HuH-7 (cell line): ENCODE data around the gene CCNO.
A peak's percentile ranks its signal among the peaks of the same experiment; 100 is the strongest.

Experiments
- DNase-seq: peaks from one replicate; pipeline ENCODE4 v3.0.0; 2011; ENCODE audit warnings: low spot score

CCNO gene

DNA sequence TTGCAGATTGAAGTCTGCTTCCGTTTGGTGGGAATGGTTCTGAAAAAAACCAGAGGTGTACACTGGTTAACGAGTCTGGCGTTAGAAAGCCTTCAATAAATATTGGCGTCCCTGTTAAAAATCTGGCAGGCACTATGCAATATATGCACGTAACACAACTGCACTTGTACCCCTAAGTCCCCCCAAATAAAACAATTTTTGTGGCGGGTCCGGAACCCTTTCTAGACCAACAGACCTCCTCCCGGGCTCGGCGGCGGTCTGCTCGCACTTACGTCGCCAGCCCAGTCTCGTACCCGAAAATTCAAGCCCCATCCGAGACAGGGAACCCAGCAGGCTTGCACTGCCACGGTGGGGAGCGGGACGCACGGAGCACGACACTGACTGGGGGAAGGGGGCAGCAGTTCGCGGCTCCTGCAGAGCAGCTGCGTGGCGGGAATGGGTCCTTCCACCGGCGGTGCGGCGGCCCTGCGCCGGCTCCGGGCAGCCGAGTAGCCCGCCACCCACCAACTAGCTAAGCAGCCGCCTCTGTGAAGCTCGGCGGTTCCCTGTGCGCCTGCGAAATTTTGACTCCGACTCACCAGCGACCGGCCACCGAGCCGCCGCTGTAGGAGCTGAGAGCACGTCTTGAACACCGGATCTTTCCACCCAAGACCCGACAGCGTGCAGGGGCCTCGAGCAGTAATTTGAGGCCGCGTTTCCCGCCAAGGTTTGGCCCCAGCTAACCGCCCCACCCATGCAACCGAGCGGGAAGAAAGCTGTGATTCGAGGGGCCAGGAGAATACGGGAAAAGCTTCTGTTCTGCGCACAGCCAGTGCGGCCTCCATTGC, 10.2 kb downstream of the CCNO start:
- no peak for DNase-seq

DNA sequence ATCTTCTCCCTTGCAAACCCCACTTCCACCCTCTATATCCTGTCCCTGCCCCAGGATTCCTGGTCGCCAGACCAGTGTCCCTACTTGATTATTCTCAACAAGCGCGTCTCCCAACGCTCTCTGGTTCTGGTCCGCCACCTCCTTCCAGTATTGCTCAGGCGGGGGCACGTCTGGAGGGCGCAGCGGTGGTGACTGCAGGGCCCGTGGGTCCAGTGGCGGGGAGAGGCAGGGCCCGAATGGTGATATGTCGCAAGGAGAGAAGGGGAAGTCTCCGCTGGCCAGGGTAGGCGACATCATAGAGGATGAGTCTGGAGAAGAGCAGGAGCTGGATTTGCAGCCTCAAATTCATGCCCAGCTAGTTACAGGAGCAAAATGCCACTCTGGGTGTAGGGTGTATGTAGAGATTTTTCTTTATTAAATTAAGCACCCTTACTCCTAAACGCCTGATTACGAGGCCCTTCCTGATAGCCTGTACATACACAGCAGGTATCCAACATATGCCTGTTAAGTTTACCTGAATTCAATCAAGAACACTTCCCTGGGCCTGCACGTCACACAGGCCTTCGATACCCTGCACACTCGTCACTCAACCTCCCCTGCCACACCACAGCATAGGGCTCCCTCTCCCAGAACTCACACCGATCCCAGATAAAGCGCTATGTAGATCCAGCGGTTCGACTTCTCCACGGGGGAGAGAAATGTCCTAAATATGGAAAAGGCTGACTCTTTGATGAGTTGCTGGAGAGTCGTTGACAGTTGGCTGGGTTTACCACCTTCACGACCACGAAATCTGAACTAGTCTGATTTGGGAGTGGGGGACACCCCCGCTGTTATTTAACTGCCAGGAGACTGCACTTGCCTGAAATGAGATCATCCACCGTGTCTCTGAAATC, 11.1 kb downstream of the CCNO start:
- DNase-seq, result no peak

DNA sequence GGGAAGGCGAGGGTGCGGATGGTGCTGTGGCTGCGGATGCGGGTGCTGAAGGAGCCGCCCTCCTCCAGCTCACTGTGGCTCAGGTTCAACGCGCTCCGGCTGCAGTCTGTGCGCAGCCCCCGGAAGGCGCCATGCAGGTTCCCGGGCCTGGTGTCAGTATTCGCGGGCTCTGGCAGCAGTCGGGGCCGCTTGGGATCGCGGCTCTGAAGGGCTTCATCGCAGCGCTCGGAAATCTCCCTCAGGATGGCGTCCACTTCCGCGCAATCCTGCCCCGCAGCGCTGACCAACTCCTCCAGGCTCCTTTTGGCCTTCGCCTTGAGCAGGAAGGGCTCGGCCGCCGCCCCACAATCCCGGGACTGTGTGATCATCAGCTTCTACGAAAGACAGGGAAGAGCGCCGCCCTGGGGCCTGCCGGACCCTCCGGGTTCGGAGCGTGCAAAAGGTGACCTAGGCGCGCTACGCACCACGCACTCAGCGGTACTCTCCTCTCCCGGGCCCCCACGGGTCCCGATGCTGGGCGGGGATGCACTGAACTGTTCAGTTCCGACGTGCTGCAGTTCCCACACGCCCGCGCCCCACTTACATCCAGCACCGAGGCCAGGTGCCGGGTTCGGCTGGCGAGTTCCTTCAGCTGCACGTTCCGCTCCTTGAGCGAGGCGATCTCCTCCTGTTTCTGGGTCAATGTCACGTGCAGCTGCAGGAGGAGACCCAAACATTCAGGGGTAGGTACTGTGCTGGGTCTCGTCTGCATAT, 12.8 kb downstream of the CCNO start:
- peak; percentile 76 for DNase-seq

DNA sequence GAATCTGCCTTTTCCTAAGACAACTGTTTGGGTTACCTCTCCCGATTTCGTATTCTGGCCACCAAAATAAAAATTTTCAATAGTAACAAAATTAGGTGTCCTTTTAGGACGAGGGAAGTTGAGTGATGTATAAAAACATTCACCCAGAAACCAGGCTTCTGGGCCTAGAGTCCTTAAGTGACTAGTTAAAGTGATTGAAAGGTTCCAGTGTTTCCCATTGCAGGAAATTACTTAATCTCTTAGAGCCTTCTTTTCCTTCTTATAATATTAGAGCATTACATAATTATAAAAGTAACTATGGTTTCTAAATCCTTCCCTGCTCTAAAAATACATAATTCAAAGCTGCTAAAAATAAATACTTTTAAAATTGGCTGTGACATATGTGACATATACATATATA, 13.6 kb downstream of the CCNO start:
- no peak for DNase-seq

- no peak for DNase-seq
Measured at GRCh38 chr5:55218967-55219366, 14.4 kb downstream of the CCNO start.

GRCh38 chr5:55211184-55211874, 22.1 kb downstream of the CCNO start:
- DNase-seq, result no peak

DNA sequence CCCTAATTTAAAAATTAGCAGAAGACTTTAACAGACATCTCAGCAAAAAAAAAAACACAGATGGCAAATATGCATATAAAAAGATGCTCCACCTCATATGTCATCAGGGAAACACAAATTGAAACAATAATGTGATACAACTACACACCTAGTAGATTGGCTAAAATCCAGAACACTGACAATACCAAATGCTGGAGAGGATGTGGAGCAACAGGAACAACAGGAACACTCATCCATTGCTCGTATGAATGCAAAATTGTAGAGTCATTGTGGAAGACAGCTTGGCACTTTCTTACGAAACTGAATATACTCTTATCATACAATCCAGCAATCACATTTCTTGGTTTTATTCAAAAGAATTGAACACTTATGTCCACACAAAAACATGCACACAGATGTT, 28.4 kb downstream of the CCNO start:
- no peak for DNase-seq

- DNase-seq, result no peak
Measured at GRCh38 chr5:55191165-55191564, 42.2 kb downstream of the CCNO start.

DNA sequence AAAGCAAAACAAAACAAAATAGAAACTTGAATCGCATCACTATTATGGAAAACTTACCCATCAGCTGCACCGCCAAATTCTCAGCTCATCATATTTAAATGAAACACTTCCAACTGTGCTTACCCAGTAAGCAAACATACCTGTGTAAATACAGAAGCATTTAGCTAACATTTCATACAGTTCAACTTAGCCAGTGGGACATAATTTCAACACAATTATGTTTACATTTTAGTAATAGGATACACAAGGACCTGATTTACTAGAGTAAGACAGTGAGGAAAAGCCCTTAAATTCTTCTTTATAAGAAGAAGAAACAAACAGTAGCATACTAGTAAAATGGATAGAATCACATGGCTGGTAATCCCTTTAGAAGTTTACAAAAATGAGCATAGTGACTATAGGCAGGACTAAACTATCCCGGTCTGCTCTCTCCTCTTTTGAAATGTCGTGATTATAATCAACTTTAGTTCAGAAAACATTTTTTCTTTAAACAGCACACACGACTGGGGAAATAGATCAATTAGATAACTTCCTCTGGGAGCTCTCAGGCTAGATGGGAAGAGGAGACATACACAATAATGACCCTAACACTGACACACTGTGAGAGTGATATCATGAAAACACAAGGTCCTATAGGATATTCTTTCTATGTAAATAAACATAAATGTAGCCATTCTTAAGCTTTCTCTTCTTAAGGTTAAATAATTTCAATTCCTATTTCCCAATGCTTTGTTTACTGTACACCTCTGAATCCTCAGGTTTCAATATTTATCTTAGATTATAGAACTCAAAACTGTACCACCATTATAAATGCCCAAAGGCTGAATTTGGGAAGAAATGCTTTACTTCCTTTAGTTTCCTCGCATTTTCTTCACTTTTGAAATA, 44.5 kb downstream of the CCNO start:
- DNase-seq, result peak; percentile 36

DNA sequence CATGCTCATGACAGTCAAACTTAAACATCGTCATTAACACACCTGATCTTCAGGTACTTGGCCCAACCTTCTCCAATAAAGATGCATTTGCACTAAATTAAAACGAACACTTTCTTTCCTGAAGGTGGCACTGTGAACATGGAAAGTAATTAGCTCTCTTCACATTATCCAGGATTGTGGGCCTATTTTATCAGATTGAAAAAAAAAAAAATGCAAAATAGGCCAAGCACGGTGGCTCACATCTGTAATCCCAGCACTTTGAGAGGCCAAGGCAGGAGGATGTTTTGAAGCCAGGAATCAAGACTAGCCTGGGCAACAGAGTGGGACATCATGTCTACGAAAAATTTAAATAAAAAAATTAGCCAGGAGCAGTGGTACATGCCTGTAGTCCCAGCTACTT, 46.0 kb downstream of the CCNO start:
- peak; percentile 23 for DNase-seq
